ENCODE data around the gene TGFB1I1. TPM values are rescaled to one million over a fixed set of nuclear protein-coding genes. Genes with fewer than 3 reads are reported as not detected.

The TGFB1I1 gene
- total RNA-seq (2021; ENCODE audit: unreplicated experiment) = 8.7 TPM
- polyA plus RNA-seq (2012) = 12.0 and 12.8 TPM in 2 replicates
- Bru-seq, nascent RNA = percentile 36 among the genes with signal in this experiment
- BruChase-seq, experiment 1, labeled RNA remaining after a 6-hour chase = percentile 46 among the genes with signal in this experiment
- percentile 39 among the genes with signal in this experiment for BruChase-seq, experiment 2, labeled RNA remaining after a 2-hour chase
- long read RNA-seq, transcript TGFB1I1-203 (11 exons, 1,898 nt) = major isoform, 8 of 13 reads
- long read RNA-seq, partial matches to known transcripts = 3 of 13 reads
- long read RNA-seq, other reads (novel, unspliced or antisense) = 2 of 13 reads

DNA sequence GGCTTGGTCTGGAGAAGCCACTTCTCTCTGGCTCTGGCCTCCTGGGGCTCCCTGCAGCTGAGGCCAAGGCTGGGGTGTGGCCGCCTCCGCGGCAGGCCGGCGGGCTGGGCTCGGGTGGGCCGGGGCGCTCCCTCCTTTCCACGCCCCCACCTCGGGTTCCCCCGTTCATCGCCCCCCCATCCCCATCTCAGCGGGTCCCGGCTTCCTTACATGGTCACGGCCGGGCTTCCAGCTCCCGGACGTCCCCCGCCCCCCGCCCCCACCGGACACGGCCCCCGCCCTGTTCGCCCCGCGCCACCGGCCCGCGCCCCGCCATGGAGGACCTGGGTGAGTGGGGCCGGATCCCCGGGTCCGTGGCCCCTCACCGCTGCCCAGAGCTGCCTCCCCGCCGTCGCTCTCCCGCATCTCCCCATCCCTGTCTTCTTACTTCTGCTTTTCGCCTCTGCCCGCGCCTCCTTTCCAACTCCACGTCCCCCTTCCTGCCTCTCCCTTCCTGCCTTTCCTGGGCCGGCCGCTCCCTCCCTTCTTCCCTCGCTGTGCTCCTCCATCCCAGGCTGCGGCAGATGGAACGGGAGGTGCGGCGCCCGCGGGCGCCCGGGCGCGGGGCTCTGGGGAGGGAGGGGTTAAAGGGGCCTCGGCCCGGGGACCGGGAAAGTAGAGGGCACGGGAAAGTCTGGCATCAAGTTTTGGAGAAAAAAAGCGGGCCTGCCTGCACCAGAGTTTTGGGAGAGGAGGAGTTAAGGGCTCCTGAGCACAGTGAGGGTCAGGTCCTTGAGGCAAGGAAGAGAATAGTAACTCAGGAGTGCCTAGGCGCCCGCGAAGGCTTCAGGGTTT is at the start of gene TGFB1I1:
TGFB1I1 (plus strand) TSS at position 278 of the 834 bp plus-strand sequence; CDS start at position 315, 37 bp downstream.
- ATAC-seq (peak; percentile 41), DNase-seq (ENCODE audit: low read depth, low spot score) (no peak)
- peak within 1 kb of the TSS; percentile 94 for H2AFZ ChIP-seq (ENCODE audit: low read depth, low read length, poor library complexity, severe bottlenecking)
- ChIA-PET RAD21 (ENCODE audit: low non-redundant PET in 1 of 2, low total read pairs in 2 of 2, uncharacterized antibody in 2 of 2, unreplicated experiment in 2 of 2) (interaction anchor here in 1 of 2 experiments (0.6 kb wide), 1 partner anchor 235 kb away, joined by 3 read pairs; no protein-coding TSS in a partner anchor), CTCF (interaction anchor here (1.0 kb wide), 4 partner anchors 12 to 238 kb away, joined by 3 to 32 read pairs (median 8); partner anchors contain the start of gene ARMC5), POLR2A (interaction anchor here (1.0 to 1.2 kb wide), 2 partner anchors 13 to 16 kb away, joined by 3 to 4 read pairs; partner anchors contain the start of gene ARMC5)
- H3K4me3 ChIP-seq (replicated peaks in 1 of 2; ENCODE audit: low read depth in 1 of 2, low read length in 2 of 2) = peak within 1 kb of the TSS; percentile 66 to 72
- BruUV-seq (replicated peaks) = no TSS peak
- peak within 1 kb of the TSS; percentile 71 for H3K9ac ChIP-seq (ENCODE audit: low read length)
- H3K36me3 ChIP-seq (ENCODE audit: control insufficient read depth in 1 of 2, insufficient read depth in 2 of 2, low read length in 2 of 2) = no peaks in the 10 kb centered on the region
- no peaks in the 10 kb centered on the region for H3K79me2 ChIP-seq (ENCODE audit: insufficient read depth, low read length)
- intact Hi-C loops (cut with micrococcal nuclease) = loop anchor here (5.0 kb wide), 1 partner anchor 225 kb away; no protein-coding TSS in a partner anchor
- H3K27me3 ChIP-seq (ENCODE audit: insufficient read depth, low read length) = no peaks in the 10 kb centered on the region
- no peaks in the 10 kb centered on the region for H3K9me2 ChIP-seq (ENCODE audit: insufficient read depth)
- H4K20me1 ChIP-seq (ENCODE audit: insufficient read depth) = no peaks in the 10 kb centered on the region
- H3K4me1 ChIP-seq (ENCODE audit: control insufficient read depth in 1 of 2, insufficient read depth in 2 of 2, low read length in 2 of 2) = peaks cover 9 to 28% of the 10 kb centered on the region in 2 experiments
- H3K27ac ChIP-seq (ENCODE audit: low read depth, low read length) = peak within 1 kb of the TSS; percentile 78
- H3K9me3 ChIP-seq (ENCODE audit: control insufficient read depth in 1 of 2, insufficient read depth in 1 of 2, low read depth in 1 of 2, low read length in 2 of 2) = no peaks in the 10 kb centered on the region
- TF ChIP-seq, protein P1, sequence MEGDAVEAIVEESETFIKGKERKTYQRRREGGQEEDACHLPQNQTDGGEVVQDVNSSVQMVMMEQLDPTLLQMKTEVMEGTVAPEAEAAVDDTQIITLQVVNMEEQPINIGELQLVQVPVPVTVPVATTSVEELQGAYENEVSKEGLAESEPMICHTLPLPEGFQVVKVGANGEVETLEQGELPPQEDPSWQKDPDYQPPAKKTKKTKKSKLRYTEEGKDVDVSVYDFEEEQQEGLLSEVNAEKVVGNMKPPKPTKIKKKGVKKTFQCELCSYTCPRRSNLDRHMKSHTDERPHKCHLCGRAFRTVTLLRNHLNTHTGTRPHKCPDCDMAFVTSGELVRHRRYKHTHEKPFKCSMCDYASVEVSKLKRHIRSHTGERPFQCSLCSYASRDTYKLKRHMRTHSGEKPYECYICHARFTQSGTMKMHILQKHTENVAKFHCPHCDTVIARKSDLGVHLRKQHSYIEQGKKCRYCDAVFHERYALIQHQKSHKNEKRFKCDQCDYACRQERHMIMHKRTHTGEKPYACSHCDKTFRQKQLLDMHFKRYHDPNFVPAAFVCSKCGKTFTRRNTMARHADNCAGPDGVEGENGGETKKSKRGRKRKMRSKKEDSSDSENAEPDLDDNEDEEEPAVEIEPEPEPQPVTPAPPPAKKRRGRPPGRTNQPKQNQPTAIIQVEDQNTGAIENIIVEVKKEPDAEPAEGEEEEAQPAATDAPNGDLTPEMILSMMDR (IDR thresholded peaks at IDR 0.05 in 2 of 3, conservative IDR thresholded peaks at IDR 0.05 in 1 of 3; ENCODE audit: borderline replicate concordance in 1 of 3, insufficient read depth in 1 of 3, low read depth in 2 of 3, low read length in 2 of 3) = no peak
- TF ChIP-seq ELF1 (IDR thresholded peaks at IDR 0.05; ENCODE audit: borderline replicate concordance, low read depth) = no peak
- TF ChIP-seq JUND (IDR thresholded peaks at IDR 0.05) = no peak
- TF ChIP-seq, protein P2, sequence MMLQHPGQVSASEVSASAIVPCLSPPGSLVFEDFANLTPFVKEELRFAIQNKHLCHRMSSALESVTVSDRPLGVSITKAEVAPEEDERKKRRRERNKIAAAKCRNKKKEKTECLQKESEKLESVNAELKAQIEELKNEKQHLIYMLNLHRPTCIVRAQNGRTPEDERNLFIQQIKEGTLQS (IDR thresholded peaks at IDR 0.05) = no peak
- no peak; the same call in 1 of the 2 replicates for TF ChIP-seq POLR2AphosphoS5 (IDR thresholded peaks at IDR 0.05; ENCODE audit: low read depth, low read length)
- peak within 1 kb of the TSS; percentile 98 for H3K4me2 ChIP-seq (ENCODE audit: low read length)

All from HCT116 (cell line).